GM13976 (cell line): Measurements from ENCODE around the gene TP53AIP1.

Experiments used
- DNase-seq: peaks from one replicate; pipeline ENCODE4 v3.0.0; 2012; ENCODE audit warnings: low spot score
- CTCF ChIP-seq: IDR thresholded peaks from 2 replicates; pipeline ENCODE4 v1.5.1; 2012; ENCODE audit warnings: borderline replicate concordance, mild to moderate bottlenecking; ENCODE audit not compliant: insufficient read depth; ENCODE audit errors: extremely low read depth, missing control alignments, control extremely low read depth
- in situ Hi-C: fragments of 300-500 bp; cut with MboI; formaldehyde crosslinking; loops from one replicate; pipeline ENCODE4 v1.12.0; 2022; ENCODE audit warnings: low sequenced_read_pairs, mixed read lengths, inconsistent platforms; ENCODE audit not compliant: unreplicated experiment

The TP53AIP1 gene

GRCh38 chr11:128890543-128891368, 51.9 kb downstream of the TP53AIP1 start, which contains the start of gene KCNJ5:
Gene KCNJ5 (plus strand): TSS chr11:128891356. CDS start chr11:128911274, 19,918 bp downstream.
- no peak for TF ChIP-seq CTCF
- in situ Hi-C loops: loop anchor here (25.0 kb wide), 1 partner anchor 447 kb away; no protein-coding TSS in a partner anchor
- DNase-seq: no peak

- in situ Hi-C loops: loop anchor here (25.0 kb wide), 1 partner anchor 447 kb away; no protein-coding TSS in a partner anchor
- TF ChIP-seq CTCF: no peak
- DNase-seq: no peak
Measured at GRCh38 chr11:128890216-128890542, 52.5 kb downstream of the TP53AIP1 start.

GRCh38 chr11:128889657-128890213, 52.9 kb downstream of the TP53AIP1 start:
- in situ Hi-C loops: loop anchor here (5.0 to 25.0 kb wide), 2 partner anchors 63 to 448 kb away; no protein-coding TSS in a partner anchor
- DNase-seq: no peak
- no peak for TF ChIP-seq CTCF

GRCh38 chr11:128888034-128888985, 54.4 kb downstream of the TP53AIP1 start:
- no peak for DNase-seq
- in situ Hi-C loops: loop anchor here (5.0 to 25.0 kb wide), 2 partner anchors 64 to 449 kb away; no protein-coding TSS in a partner anchor
- TF ChIP-seq CTCF: no peak

GRCh38 chr11:128886406-128887124, 56.1 kb downstream of the TP53AIP1 start:
- in situ Hi-C loops: loop anchor here (5.0 to 25.0 kb wide), 2 partner anchors 66 to 451 kb away; no protein-coding TSS in a partner anchor
- DNase-seq: no peak
- TF ChIP-seq CTCF: peak; percentile 12
